Measurements from ENCODE around the gene GSAP.

DNA sequence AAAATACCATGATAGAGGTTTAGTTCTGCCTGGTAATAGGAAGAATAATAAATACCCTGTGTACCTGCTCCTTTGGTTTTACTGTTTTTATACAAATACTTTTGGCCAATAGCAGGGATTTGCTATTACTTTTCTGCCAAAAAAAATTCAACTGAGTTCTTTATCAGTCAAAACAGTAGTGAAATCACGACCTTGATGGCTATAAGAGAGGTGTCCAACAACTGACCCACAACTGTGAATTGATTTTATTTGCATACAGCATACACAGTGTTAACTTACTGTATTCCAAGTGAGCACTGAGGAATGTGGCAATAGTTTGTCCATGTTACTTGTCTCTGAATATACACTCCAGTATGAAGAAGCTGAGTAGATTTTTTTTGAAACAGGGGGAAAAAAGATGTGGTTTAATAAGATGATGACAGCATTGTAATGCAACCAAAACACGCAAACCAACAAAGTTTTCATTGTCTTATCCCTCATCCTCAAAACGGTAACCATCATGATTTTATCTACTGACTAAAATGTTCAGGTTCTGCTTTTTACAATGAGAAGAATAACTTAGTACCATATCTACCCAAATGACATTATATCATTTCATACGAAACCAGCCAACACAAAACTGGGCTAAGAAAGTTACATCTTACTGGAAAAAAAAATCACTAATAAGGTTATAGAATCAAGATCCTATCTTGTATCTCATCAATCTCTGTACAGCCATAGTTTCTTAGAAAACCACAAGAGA lies 63.3 kb downstream of the GSAP start:
- TF ChIP-seq, protein P1, sequence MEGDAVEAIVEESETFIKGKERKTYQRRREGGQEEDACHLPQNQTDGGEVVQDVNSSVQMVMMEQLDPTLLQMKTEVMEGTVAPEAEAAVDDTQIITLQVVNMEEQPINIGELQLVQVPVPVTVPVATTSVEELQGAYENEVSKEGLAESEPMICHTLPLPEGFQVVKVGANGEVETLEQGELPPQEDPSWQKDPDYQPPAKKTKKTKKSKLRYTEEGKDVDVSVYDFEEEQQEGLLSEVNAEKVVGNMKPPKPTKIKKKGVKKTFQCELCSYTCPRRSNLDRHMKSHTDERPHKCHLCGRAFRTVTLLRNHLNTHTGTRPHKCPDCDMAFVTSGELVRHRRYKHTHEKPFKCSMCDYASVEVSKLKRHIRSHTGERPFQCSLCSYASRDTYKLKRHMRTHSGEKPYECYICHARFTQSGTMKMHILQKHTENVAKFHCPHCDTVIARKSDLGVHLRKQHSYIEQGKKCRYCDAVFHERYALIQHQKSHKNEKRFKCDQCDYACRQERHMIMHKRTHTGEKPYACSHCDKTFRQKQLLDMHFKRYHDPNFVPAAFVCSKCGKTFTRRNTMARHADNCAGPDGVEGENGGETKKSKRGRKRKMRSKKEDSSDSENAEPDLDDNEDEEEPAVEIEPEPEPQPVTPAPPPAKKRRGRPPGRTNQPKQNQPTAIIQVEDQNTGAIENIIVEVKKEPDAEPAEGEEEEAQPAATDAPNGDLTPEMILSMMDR (conservative IDR thresholded peaks at IDR 0.05; ENCODE audit: low read depth, low read length) = no peak
- TF ChIP-seq RAD21 (IDR thresholded peaks at IDR 0.05; ENCODE audit: low read length) = no peak

All from IMR-90 (cell line).